ENCODE measurements around the gene CRYBB1. TPM values are rescaled to one million over a fixed set of nuclear protein-coding genes. Genes with fewer than 3 reads are reported as not detected.

Gene CRYBB1
- total RNA-seq (1 to 10 TPM; 1.4 to 3.1 TPM), polyA plus RNA-seq (ENCODE audit: insufficient read length in 2 of 2) (1 to 10 TPM; 3.2 to 3.6 TPM)
- long read RNA-seq, donor 1, partial matches to known transcripts, result 0 of 3 reads
- long read RNA-seq, donor 1, other reads (novel, unspliced or antisense), result 0 of 3 reads
- long read RNA-seq, donor 2, result 0 reads
- long read RNA-seq, donor 3, partial matches to known transcripts, result 0 of 2 reads
- long read RNA-seq, donor 3, other reads (novel, unspliced or antisense), result 0 of 2 reads
- long read RNA-seq, donor 4, partial matches to known transcripts, result 0 of 1 reads
- long read RNA-seq, donor 4, other reads (novel, unspliced or antisense), result 0 of 1 reads

DNA sequence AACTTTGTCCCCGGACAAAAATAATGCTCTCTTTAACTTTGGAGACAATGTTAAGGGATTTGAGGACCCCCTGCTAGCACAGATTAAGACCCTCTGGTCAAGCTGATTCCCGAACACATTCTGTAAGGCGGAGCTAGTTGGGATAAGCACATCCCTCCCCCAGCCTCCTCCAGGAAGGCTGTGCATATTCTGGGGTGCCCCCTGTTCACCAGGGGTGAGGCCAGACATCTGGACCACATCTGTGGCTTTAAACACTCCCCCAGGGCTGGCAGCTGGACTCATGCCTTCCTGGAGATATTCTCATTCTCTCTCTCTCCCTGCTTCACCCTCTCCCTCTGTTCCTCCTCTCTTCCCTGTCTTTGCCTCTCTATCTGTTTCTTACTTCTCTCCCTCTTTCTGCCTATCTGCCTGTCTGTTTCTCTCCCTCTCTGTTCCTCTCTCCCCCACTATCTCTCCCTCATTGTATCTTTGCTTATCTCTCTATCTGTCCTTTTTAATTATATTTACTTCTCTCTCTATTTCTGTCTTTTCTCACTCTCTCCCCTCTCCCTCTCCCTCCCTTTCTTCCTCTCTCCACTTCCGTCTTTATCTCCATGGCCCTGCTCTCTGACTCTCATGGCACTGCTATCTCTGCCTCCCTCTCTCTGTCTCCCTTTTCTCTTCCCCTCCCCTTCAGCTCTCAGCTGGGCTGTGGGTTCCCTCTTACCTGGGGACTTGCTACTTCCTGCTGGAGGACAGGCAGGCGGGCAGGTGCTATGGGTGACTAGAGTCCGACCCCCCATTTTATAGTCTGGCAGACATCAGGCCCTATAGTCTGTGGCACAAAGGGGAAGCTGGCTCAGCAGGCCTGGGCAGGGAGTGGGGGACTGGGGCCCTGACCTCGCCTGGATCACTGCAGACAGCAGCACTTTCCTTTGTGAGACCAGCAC lies at the start of gene CRYBB1:
Gene CRYBB1 (minus strand): TSS at position 757 of the 929 bp plus-strand sequence. CDS start 1,708 bp downstream, outside the sequence.
- Histone ChIP-seq H3K27ac (ENCODE audit: low read depth, low read length) (no peak within 1 kb of the TSS), H3K4me1 (ENCODE audit: control insufficient read depth, insufficient read depth, low read length) (peaks cover 13% of the 10 kb centered on the region)
- 60% methylated on average over 5 of the region's 7 CpGs for WGBS (ENCODE audit: insufficient coverage)

DNA sequence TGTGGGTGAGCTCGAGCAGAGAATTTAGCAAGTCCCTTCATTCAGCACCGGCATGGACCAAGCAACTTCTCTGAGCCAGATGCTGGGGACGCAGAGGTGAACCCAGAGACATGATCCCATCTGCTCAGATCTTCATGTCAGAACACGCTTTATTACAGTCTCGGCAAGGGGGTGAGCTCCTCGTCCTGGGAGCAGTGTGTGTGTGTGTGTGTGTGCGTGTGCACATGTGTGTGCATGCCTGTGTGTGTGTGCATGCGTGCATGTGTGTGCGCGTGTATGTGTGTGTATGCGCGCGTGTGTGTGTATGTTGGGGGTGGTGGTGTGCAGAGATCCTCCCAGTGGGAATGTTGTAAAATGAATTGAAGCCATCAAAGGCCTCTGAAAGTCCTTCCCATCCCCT lies 49.3 kb upstream of the CRYBB1 start:
- H3K4me3 ChIP-seq (ENCODE audit: low read depth, low read length), result no peak overlapping the region
- no peaks in the 10 kb centered on the region for H3K9me3 ChIP-seq (ENCODE audit: control insufficient read depth, insufficient read depth, low read length)
- no peak for DNase-seq (ENCODE audit: low read depth in 4 of 6, low spot score in 6 of 6)
- peaks cover 38% of the 10 kb centered on the region for H3K36me3 ChIP-seq (ENCODE audit: control insufficient read depth, insufficient read depth, low read length)
- no peak overlapping the region for H3K27ac ChIP-seq (ENCODE audit: low read depth, low read length)
- WGBS (ENCODE audit: insufficient coverage), result 85% methylated on average over 10 of the region's 13 CpGs
- peaks cover 9% of the 10 kb centered on the region for H3K4me1 ChIP-seq (ENCODE audit: control insufficient read depth, insufficient read depth, low read length)
- H3K27me3 ChIP-seq (ENCODE audit: control insufficient read depth, insufficient read depth, low read length), result no peaks in the 10 kb centered on the region

More for the DNA sequence above, at the start of gene CRYBB1:
- H3K9me3 ChIP-seq (ENCODE audit: control insufficient read depth, insufficient read depth, low read length), result no peaks in the 10 kb centered on the region
- H3K4me3 ChIP-seq (ENCODE audit: low read depth, low read length), result no peak within 1 kb of the TSS
- peaks cover 18% of the 10 kb centered on the region for H3K27me3 ChIP-seq (ENCODE audit: control insufficient read depth, insufficient read depth, low read length)
- no peak for DNase-seq (ENCODE audit: low read depth in 4 of 6, low spot score in 6 of 6)
- no peaks in the 10 kb centered on the region for H3K36me3 ChIP-seq (ENCODE audit: control insufficient read depth, insufficient read depth, low read length)

DNA sequence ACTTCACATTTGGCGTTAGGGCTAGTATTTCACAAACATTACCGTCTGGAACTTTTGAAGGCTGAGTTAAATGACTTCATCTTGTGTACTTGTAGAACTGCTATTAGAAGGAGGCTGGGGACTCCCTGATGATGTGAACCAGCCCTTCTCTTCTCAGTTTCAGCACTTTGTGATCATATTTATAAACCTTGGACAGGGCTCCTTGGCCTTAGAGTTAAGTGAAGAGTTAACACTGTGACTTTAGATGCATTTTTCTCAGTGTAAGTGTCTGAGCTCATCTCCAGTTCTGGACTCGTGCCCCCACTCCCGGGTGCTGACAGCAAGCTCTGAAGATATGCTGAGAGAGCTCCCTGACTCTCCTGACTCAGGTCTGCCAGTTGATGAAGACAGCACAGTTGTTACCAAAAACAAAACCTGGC lies 48.0 kb upstream of the CRYBB1 start:
- no peak for DNase-seq (ENCODE audit: low read depth in 4 of 6, low spot score in 6 of 6)
- peaks cover 12% of the 10 kb centered on the region for H3K4me1 ChIP-seq (ENCODE audit: control insufficient read depth, insufficient read depth, low read length)
- peaks cover 38% of the 10 kb centered on the region for H3K36me3 ChIP-seq (ENCODE audit: control insufficient read depth, insufficient read depth, low read length)
- 79% methylated on average over 2 of the region's 4 CpGs for WGBS (ENCODE audit: insufficient coverage)
- no peak overlapping the region for H3K4me3 ChIP-seq (ENCODE audit: low read depth, low read length)
- H3K9me3 ChIP-seq (ENCODE audit: control insufficient read depth, insufficient read depth, low read length), result no peaks in the 10 kb centered on the region
- H3K27ac ChIP-seq (ENCODE audit: low read depth, low read length), result no peak overlapping the region
- H3K27me3 ChIP-seq (ENCODE audit: control insufficient read depth, insufficient read depth, low read length), result no peaks in the 10 kb centered on the region

DNA sequence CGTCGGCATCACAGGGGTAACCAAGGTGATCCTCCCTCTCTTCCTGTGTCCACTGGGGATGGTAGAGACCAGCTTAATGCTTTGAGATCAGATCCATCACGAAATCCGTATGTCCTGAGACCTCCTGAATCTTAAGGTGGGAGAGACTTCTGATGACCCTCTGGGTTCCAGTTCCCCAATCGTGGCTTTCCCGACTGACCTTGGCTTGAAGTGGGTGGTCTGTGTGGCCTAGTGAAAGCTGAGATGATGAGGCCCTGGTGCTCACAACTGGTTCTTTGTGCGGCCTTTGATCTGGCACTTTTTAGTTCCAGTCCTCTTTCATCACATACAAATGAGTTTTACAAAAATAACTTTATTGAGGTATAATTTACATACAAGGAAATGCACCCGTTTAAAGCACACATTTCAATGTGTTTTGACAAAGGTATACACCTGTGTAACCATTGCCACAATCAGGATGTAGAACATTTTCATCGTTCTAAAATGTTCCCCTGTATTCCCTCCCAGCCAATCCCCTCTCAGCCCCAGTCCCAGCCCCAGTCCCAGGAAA lies 45.6 kb upstream of the CRYBB1 start:
- DNase-seq (ENCODE audit: low read depth in 4 of 6, low spot score in 6 of 6), result no peak
- H3K27me3 ChIP-seq (ENCODE audit: control insufficient read depth, insufficient read depth, low read length), result peaks cover 10% of the 10 kb centered on the region
- no peaks in the 10 kb centered on the region for H3K9me3 ChIP-seq (ENCODE audit: control insufficient read depth, insufficient read depth, low read length)
- no peak overlapping the region for H3K27ac ChIP-seq (ENCODE audit: low read depth, low read length)
- peaks cover 18% of the 10 kb centered on the region for H3K4me1 ChIP-seq (ENCODE audit: control insufficient read depth, insufficient read depth, low read length)
- H3K4me3 ChIP-seq (ENCODE audit: low read depth, low read length), result no peak overlapping the region
- peaks cover 25% of the 10 kb centered on the region for H3K36me3 ChIP-seq (ENCODE audit: control insufficient read depth, insufficient read depth, low read length)
- 77% methylated on average over 5 of the region's 9 CpGs for WGBS (ENCODE audit: insufficient coverage)

DNA sequence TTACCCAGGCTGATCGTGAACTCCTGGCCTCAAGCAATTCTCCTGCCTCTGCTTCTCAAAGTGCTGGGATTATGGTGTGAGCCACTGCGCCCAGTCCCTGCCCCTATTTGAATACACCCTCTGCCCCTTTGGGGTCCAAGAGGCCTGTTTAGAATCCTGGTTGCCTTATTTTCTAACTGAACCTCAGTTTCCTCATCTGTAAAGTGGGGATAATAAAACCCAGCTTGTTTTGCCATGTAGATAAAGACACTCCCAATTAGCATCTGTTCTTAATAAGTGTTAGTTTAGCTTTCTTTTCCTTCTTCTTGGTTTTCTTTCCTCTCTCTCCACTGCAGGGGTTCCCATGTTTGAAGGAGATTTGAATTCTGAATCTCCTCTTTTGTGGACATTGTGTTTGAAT lies 44.3 kb upstream of the CRYBB1 start:
- H3K27ac ChIP-seq (ENCODE audit: low read depth, low read length), result no peak overlapping the region
- H3K9me3 ChIP-seq (ENCODE audit: control insufficient read depth, insufficient read depth, low read length), result no peaks in the 10 kb centered on the region
- peaks cover 13% of the 10 kb centered on the region for H3K36me3 ChIP-seq (ENCODE audit: control insufficient read depth, insufficient read depth, low read length)
- DNase-seq (ENCODE audit: low read depth in 4 of 6, low spot score in 6 of 6), result no peak
- 92% methylated on average over 2 of the region's 2 CpGs for WGBS (ENCODE audit: insufficient coverage)
- H3K4me3 ChIP-seq (ENCODE audit: low read depth, low read length), result no peak overlapping the region
- peaks cover 29% of the 10 kb centered on the region for H3K4me1 ChIP-seq (ENCODE audit: control insufficient read depth, insufficient read depth, low read length)
- peaks cover 23% of the 10 kb centered on the region for H3K27me3 ChIP-seq (ENCODE audit: control insufficient read depth, insufficient read depth, low read length)

DNA sequence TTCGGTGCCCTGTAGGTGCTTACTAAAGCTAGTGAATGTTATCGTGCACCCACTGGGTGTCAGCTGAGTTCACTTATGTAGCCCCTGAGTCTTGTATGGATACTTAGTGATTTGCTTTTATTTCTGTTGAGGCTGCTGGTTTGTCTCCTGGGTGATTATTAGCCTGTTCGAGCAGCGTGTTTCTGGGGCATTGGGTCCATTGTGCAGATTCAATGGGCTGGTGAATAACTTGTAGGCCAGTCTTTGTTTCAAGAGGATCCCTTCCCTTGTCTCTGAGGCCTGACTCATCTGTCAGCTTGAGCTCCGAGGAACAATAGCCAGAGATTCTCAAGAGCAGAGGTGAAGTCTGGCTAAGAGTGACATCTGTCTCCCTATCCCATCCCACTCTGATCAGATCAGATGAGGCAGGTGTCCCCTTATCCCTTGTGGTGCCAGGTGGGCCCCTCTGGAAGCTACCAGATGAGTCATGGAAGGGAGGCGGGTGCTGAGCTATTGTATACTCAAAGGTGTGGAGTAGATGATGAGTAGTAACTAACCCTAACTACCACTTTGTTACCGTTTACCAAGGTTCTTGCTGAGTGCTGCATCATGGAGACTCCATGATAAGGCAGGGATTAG lies 43.2 kb upstream of the CRYBB1 start:
- H3K4me3 ChIP-seq (ENCODE audit: low read depth, low read length), result no peak overlapping the region
- H3K36me3 ChIP-seq (ENCODE audit: control insufficient read depth, insufficient read depth, low read length), result peaks cover 2% of the 10 kb centered on the region
- no peak overlapping the region for H3K27ac ChIP-seq (ENCODE audit: low read depth, low read length)
- 25% methylated on average over 5 of the region's 7 CpGs for WGBS (ENCODE audit: insufficient coverage)
- H3K4me1 ChIP-seq (ENCODE audit: control insufficient read depth, insufficient read depth, low read length), result peaks cover 32% of the 10 kb centered on the region
- DNase-seq (ENCODE audit: low read depth in 4 of 6, low spot score in 6 of 6), result peak in 1 of 6 donors; percentile 37
- H3K27me3 ChIP-seq (ENCODE audit: control insufficient read depth, insufficient read depth, low read length), result peaks cover 30% of the 10 kb centered on the region
- H3K9me3 ChIP-seq (ENCODE audit: control insufficient read depth, insufficient read depth, low read length), result no peaks in the 10 kb centered on the region

DNA sequence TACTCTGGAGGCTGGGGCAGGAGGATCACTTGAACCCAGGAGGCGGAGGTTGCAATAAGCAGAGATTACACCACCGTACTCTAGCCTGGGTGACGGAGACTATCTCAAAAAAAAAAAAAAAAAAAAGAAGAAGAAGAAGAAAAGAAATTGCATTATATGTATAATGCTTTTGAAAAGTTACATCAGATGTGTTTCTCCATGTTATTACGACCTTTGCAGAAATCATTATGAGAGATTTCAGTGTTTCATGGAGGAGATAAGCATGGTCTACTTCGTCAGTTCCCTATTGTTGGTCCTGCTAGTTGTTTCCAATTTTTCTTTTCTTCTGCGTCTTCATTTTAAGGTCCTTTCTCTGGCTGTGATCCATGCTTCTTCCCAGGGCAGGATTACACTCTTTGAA lies 42.5 kb upstream of the CRYBB1 start:
- no peak overlapping the region for H3K27ac ChIP-seq (ENCODE audit: low read depth, low read length)

DNA sequence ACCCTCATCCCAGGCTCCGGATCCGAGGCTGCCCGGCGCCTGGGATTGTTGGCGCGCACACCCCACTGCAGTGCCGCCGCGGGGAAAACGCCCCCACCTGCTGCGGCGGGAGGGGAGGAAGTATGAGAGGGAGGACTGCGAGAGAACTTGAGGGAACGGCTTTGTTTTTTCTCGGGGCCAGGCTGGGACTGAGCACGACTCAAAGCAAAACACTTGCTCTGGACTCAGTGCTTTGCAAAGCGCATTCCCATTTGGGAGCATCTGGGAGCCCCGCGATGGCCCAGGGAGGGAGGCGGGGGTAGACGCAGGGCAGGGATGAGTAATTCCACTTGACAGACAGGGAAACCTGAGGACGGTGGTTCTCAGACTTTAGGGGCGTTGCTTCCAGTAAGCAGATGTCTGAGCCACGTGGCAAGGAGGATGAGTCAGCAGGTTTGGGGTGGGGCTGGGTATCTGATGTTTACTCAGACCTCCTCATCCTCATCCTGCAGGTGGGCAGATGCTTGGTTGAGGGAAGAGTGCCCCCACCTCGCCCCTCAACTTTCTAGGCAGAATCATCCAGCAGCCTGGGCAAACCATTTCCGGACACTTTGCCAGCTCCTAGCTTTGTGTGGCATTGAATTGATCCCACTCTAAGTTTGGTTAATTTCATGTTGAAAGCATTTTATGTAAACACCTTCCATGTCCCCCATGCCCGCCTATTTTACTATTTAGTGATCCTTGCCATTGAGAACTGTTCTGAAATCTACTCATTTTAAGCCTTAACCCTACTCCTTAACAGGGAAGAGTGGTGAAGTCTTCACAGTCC lies 41.0 kb upstream of the CRYBB1 start:
- no peaks in the 10 kb centered on the region for H3K36me3 ChIP-seq (ENCODE audit: control insufficient read depth, insufficient read depth, low read length)
- H3K9me3 ChIP-seq (ENCODE audit: control insufficient read depth, insufficient read depth, low read length), result no peaks in the 10 kb centered on the region
- peaks cover 30% of the 10 kb centered on the region for H3K27me3 ChIP-seq (ENCODE audit: control insufficient read depth, insufficient read depth, low read length)
- H3K27ac ChIP-seq (ENCODE audit: low read depth, low read length), result no peak overlapping the region
- peaks cover 32% of the 10 kb centered on the region for H3K4me1 ChIP-seq (ENCODE audit: control insufficient read depth, insufficient read depth, low read length)
- WGBS (ENCODE audit: insufficient coverage), result 0% methylated on average over 24 of the region's 27 CpGs
- H3K4me3 ChIP-seq (ENCODE audit: low read depth, low read length), result peak overlapping the region; percentile 44
- DNase-seq (ENCODE audit: low read depth in 4 of 6, low spot score in 6 of 6), result peak in 2 of 6 donors; percentile 68 to 85

More for the DNA sequence above, 42.5 kb upstream of the CRYBB1 start:
- Histone ChIP-seq H3K27me3 (ENCODE audit: control insufficient read depth, insufficient read depth, low read length) (peaks cover 30% of the 10 kb centered on the region), H3K4me1 (ENCODE audit: control insufficient read depth, insufficient read depth, low read length) (peaks cover 32% of the 10 kb centered on the region), H3K4me3 (ENCODE audit: low read depth, low read length) (no peak overlapping the region), H3K36me3 (ENCODE audit: control insufficient read depth, insufficient read depth, low read length) (no peaks in the 10 kb centered on the region), H3K9me3 (ENCODE audit: control insufficient read depth, insufficient read depth, low read length) (no peaks in the 10 kb centered on the region)
- no peak for DNase-seq (ENCODE audit: low read depth in 4 of 6, low spot score in 6 of 6)
- 93% methylated on average over 2 of the region's 6 CpGs for WGBS (ENCODE audit: insufficient coverage)
